ENCODE measurements around the gene DYRK3. TPM values are rescaled to one million over a fixed set of nuclear protein-coding genes. Genes with fewer than 3 reads are reported as not detected.

The DYRK3 gene
- total and polyA plus RNA-seq, 2 experiments from 2014 or later = 18.2 to 31.5 TPM

- 3 to 6% methylated on average over 7 of the region's 7 CpGs for WGBS, 2 experiments (ENCODE audit: low coverage in 1 of 2, low lambda C conversion rate in 2 of 2, missing lambda C conversion rate in 2 of 2)
- TF ChIP-seq EZH2phosphoT487 (IDR thresholded peaks at IDR 0.05; ENCODE audit: insufficient read depth, low read depth) (no peak), EZH2 (IDR thresholded peaks at IDR 0.05; ENCODE audit: insufficient read depth, poor library complexity, severe bottlenecking) (no peak)
- peak overlapping the region; percentile 40 for H3K9ac ChIP-seq
Observed at GRCh38 chr1:206589206-206589605, 46.1 kb upstream of the DYRK3 start.

GRCh38 chr1:206590025-206590758 lies 45.1 kb upstream of the DYRK3 start:
- Histone ChIP-seq H4K20me1 (ENCODE audit: insufficient read depth) (no peaks in the 10 kb centered on the region), H2AFZ (no peak overlapping the region), H3K9me3 (ENCODE audit: low read depth) (no peaks in the 10 kb centered on the region), H3K9ac (peak overlapping the region; percentile 39; the same call in 1 of the 2 replicates), H3K27me3 (replicated peaks; ENCODE audit: insufficient read depth) (no peaks in the 10 kb centered on the region), H3K4me2 (ENCODE audit: unreplicated experiment) (peak overlapping the region; percentile 35), H3K27ac (peak overlapping the region; percentile 79), H3K4me3 (no peak overlapping the region), H3F3A (ENCODE audit: insufficient read depth) (peaks cover 34% of the 10 kb centered on the region), H3K79me2 (ENCODE audit: insufficient read depth) (no peaks in the 10 kb centered on the region), H3K36me3 (ENCODE audit: low read depth) (peaks cover 17% of the 10 kb centered on the region), H3K9me2 (ENCODE audit: insufficient read depth) (no peaks in the 10 kb centered on the region), H3K4me1 (ENCODE audit: insufficient read depth) (peaks cover 30% of the 10 kb centered on the region)
- 54 to 60% methylated on average over 8 of the region's 8 CpGs for WGBS, 2 experiments (ENCODE audit: low coverage in 1 of 2, low lambda C conversion rate in 2 of 2, missing lambda C conversion rate in 2 of 2)
- DNase-seq = peak; percentile 88
- no peak for TF ChIP-seq EZH2phosphoT487 (IDR thresholded peaks at IDR 0.05; ENCODE audit: insufficient read depth, low read depth)
- no peak for TF ChIP-seq EZH2 (IDR thresholded peaks at IDR 0.05; ENCODE audit: insufficient read depth, poor library complexity, severe bottlenecking)
- in situ Hi-C loops (cut with MboI) = no loop called here

More at GRCh38 chr1:206589206-206589605, 46.1 kb upstream of the DYRK3 start:
- H2AFZ ChIP-seq = no peak overlapping the region
- in situ Hi-C loops (cut with MboI) = loop anchor here (10.0 kb wide), 1 partner anchor 84 kb away; the partner anchor contains the start of gene RASSF5
- H3K27ac ChIP-seq = peak overlapping the region; percentile 79
- peaks cover 34% of the 10 kb centered on the region for H3F3A ChIP-seq (ENCODE audit: insufficient read depth)
- peak overlapping the region; percentile 35 for H3K4me2 ChIP-seq (ENCODE audit: unreplicated experiment)
- no peaks in the 10 kb centered on the region for H3K9me2 ChIP-seq (ENCODE audit: insufficient read depth)
- peaks cover 30% of the 10 kb centered on the region for H3K4me1 ChIP-seq (ENCODE audit: insufficient read depth)
- H3K79me2 ChIP-seq (ENCODE audit: insufficient read depth) = no peaks in the 10 kb centered on the region
- no peak overlapping the region for H3K4me3 ChIP-seq
- H3K36me3 ChIP-seq (ENCODE audit: low read depth) = peaks cover 7% of the 10 kb centered on the region; the same call in 1 of the 2 replicates
- H3K9me3 ChIP-seq (ENCODE audit: low read depth) = no peaks in the 10 kb centered on the region
- peak; percentile 95 for DNase-seq
- H4K20me1 ChIP-seq (ENCODE audit: insufficient read depth) = no peaks in the 10 kb centered on the region
- no peaks in the 10 kb centered on the region for H3K27me3 ChIP-seq (replicated peaks; ENCODE audit: insufficient read depth)

GRCh38 chr1:206591226-206591625 lies 44.1 kb upstream of the DYRK3 start:
- Histone ChIP-seq H4K20me1 (ENCODE audit: insufficient read depth) (no peaks in the 10 kb centered on the region), H3K4me2 (ENCODE audit: unreplicated experiment) (peak overlapping the region; percentile 24), H3K9ac (no peak overlapping the region), H3K36me3 (ENCODE audit: low read depth) (peaks cover 25% of the 10 kb centered on the region), H3K9me2 (ENCODE audit: insufficient read depth) (no peaks in the 10 kb centered on the region), H3K4me1 (ENCODE audit: insufficient read depth) (peaks cover 30% of the 10 kb centered on the region), H3F3A (ENCODE audit: insufficient read depth) (peaks cover 34% of the 10 kb centered on the region), H3K9me3 (ENCODE audit: low read depth) (no peaks in the 10 kb centered on the region), H3K27me3 (replicated peaks; ENCODE audit: insufficient read depth) (no peaks in the 10 kb centered on the region), H3K27ac (no peak overlapping the region), H3K79me2 (ENCODE audit: insufficient read depth) (no peaks in the 10 kb centered on the region), H2AFZ (no peak overlapping the region), H3K4me3 (no peak overlapping the region)
- in situ Hi-C loops (cut with MboI) = no loop called here
- DNase-seq = no peak
- 71 to 76% methylated on average over 5 of the region's 5 CpGs for WGBS, 2 experiments (ENCODE audit: low coverage in 1 of 2, low lambda C conversion rate in 2 of 2, missing lambda C conversion rate in 2 of 2)
- TF ChIP-seq EZH2 (IDR thresholded peaks at IDR 0.05; ENCODE audit: insufficient read depth, poor library complexity, severe bottlenecking) = no peak
- TF ChIP-seq EZH2phosphoT487 (IDR thresholded peaks at IDR 0.05; ENCODE audit: insufficient read depth, low read depth) = no peak

- DNase-seq = no peak
- no peak overlapping the region for H2AFZ ChIP-seq
- no peak for TF ChIP-seq EZH2 (IDR thresholded peaks at IDR 0.05; ENCODE audit: insufficient read depth, poor library complexity, severe bottlenecking)
- TF ChIP-seq EZH2phosphoT487 (IDR thresholded peaks at IDR 0.05; ENCODE audit: insufficient read depth, low read depth) = no peak
- H3K9ac ChIP-seq = no peak overlapping the region
- H3K9me2 ChIP-seq (ENCODE audit: insufficient read depth) = no peaks in the 10 kb centered on the region
- H3K9me3 ChIP-seq (ENCODE audit: low read depth) = no peaks in the 10 kb centered on the region
- peaks cover 30% of the 10 kb centered on the region for H3K4me1 ChIP-seq (ENCODE audit: insufficient read depth)
- no peaks in the 10 kb centered on the region for H4K20me1 ChIP-seq (ENCODE audit: insufficient read depth)
- in situ Hi-C loops (cut with MboI) = no loop called here
- H3F3A ChIP-seq (ENCODE audit: insufficient read depth) = peaks cover 34% of the 10 kb centered on the region
- no peaks in the 10 kb centered on the region for H3K79me2 ChIP-seq (ENCODE audit: insufficient read depth)
- no peak overlapping the region for H3K4me2 ChIP-seq (ENCODE audit: unreplicated experiment)
- peaks cover 30% of the 10 kb centered on the region for H3K36me3 ChIP-seq (ENCODE audit: low read depth)
- no peak overlapping the region for H3K27ac ChIP-seq
- no peak overlapping the region for H3K4me3 ChIP-seq
- H3K27me3 ChIP-seq (replicated peaks; ENCODE audit: insufficient read depth) = no peaks in the 10 kb centered on the region
- WGBS, 2 experiments (ENCODE audit: low coverage in 1 of 2, low lambda C conversion rate in 2 of 2, missing lambda C conversion rate in 2 of 2) = 92 to 93% methylated on average over 9 of the region's 9 CpGs
Observed at GRCh38 chr1:206591696-206592095, 43.6 kb upstream of the DYRK3 start.
